Astrocyte (in vitro differentiated cells and primary cell): ENCODE results near the gene RTN4RL2. TPM values are rescaled to one million over a fixed set of nuclear protein-coding genes. Genes with fewer than 3 reads are reported as not detected.

Source experiments
- DNase-seq: peaks from one replicate; pipeline ENCODE4 v3.0.0-alpha.2; 2010; ENCODE audit warnings: low read depth
- FAIRE-seq: peaks from 2 replicates; lab custom pipeline; 2011; peaks lifted over from hg19 to GRCh38; lab: Jason Lieb, UNC
- H2AFZ ChIP-seq: 2 replicates; pipeline ENCODE4 v1.6.0; 2012; ENCODE audit warnings: low read depth, low read length, inconsistent platforms
- H3K27ac ChIP-seq: 2 replicates; pipeline ENCODE4 v1.5.1; 2011; ENCODE audit warnings: low read depth, low read length, inconsistent platforms
- H3K27me3 ChIP-seq: 2 replicates; pipeline ENCODE4 v1.6.0; 2011; ENCODE audit warnings: low read length, inconsistent platforms; ENCODE audit not compliant: insufficient read depth
- H3K36me3 ChIP-seq: 2 replicates; pipeline ENCODE4 v1.5.1; 2011; ENCODE audit warnings: low read length, inconsistent platforms; ENCODE audit not compliant: insufficient read depth
- H3K4me1 ChIP-seq: 2 replicates; pipeline ENCODE4 v1.5.1; 2011; ENCODE audit warnings: low read length, inconsistent platforms; ENCODE audit not compliant: insufficient read depth
- H3K4me2 ChIP-seq: 2 replicates; pipeline ENCODE4 v1.6.0; 2012; ENCODE audit warnings: low read length, inconsistent platforms
- H3K4me3 ChIP-seq: 2 replicates; pipeline ENCODE4 v1.5.1; 2011; ENCODE audit warnings: low read depth, mild to moderate bottlenecking, low read length, inconsistent platforms; ENCODE audit not compliant: insufficient read depth
- H3K79me2 ChIP-seq: 2 replicates; pipeline ENCODE4 v1.6.0; 2012; ENCODE audit warnings: mild to moderate bottlenecking, low read length, inconsistent platforms; ENCODE audit not compliant: insufficient read depth
- H3K9ac ChIP-seq: 2 replicates; pipeline ENCODE4 v1.6.0; 2012; ENCODE audit warnings: mild to moderate bottlenecking, low read length, inconsistent platforms
- H3K9me3 ChIP-seq: 2 replicates; pipeline ENCODE4 v1.5.1; 2012; ENCODE audit warnings: low read depth, mild to moderate bottlenecking, low read length, inconsistent platforms; ENCODE audit not compliant: insufficient read depth
- H4K20me1 ChIP-seq: 2 replicates; pipeline ENCODE4 v1.6.0; 2012; ENCODE audit warnings: low read length, inconsistent platforms; ENCODE audit not compliant: insufficient read depth
- H3K27ac Mint-ChIP-seq: one replicate; pipeline ENCODE4 v1.8.0; 2021; ENCODE audit warnings: mild to moderate bottlenecking, mixed read lengths; ENCODE audit not compliant: unreplicated experiment
- H3K27me3 Mint-ChIP-seq: one replicate; pipeline ENCODE4 v1.8.0; 2021; ENCODE audit warnings: low read depth, mixed read lengths; ENCODE audit not compliant: unreplicated experiment
- H3K36me3 Mint-ChIP-seq: one replicate; pipeline ENCODE4 v1.8.0; 2021; ENCODE audit warnings: low read depth, mixed read lengths; ENCODE audit not compliant: unreplicated experiment
- H3K4me1 Mint-ChIP-seq: one replicate; pipeline ENCODE4 v1.8.0; 2021; ENCODE audit warnings: low read depth, mixed read lengths; ENCODE audit not compliant: unreplicated experiment
- H3K4me3 Mint-ChIP-seq: one replicate; pipeline ENCODE4 v1.8.0; 2021; ENCODE audit warnings: mild to moderate bottlenecking, moderate library complexity, mixed read lengths; ENCODE audit not compliant: unreplicated experiment
- H3K9me3 Mint-ChIP-seq: one replicate; pipeline ENCODE4 v1.8.0; 2021; ENCODE audit warnings: mild to moderate bottlenecking, mixed read lengths; ENCODE audit not compliant: unreplicated experiment
- EZH2 ChIP-seq: IDR thresholded peaks from 2 replicates; pipeline ENCODE4 v1.6.1; 2012; ENCODE audit warnings: mild to moderate bottlenecking, low read length, inconsistent platforms; ENCODE audit not compliant: insufficient read depth
- total RNA-seq: library from RNA; stranded (reverse); gene quantifications from 2 replicates; pipeline ENCODE4 v1.2.1, GENCODE V29; 2021
- TF ChIP-seq, protein P1 (sequence below): IDR thresholded peaks from 2 replicates; pipeline ENCODE4 v1.5.1; 2011; ENCODE audit warnings: low read depth, mild to moderate bottlenecking, inconsistent platforms, low read length, moderate library complexity; ENCODE audit not compliant: insufficient read depth

Gene RTN4RL2
- total RNA-seq, 1 donor from 2014 or later, result 0.50 TPM

GRCh38 chr11:57482782-57483561 is 22.6 kb downstream of the RTN4RL2 start:
- Histone ChIP-seq H3K36me3 (no peaks in the 10 kb centered on the region), H3K9ac (no peak overlapping the region), H3K4me1 (peaks cover 7% of the 10 kb centered on the region), H2AFZ (peak overlapping the region; percentile 69), H3K4me2 (peak overlapping the region; percentile 84), H3K27ac (no peak overlapping the region), H3K4me3 (no peak overlapping the region), H4K20me1 (no peaks in the 10 kb centered on the region), H3K79me2 (no peaks in the 10 kb centered on the region), H3K27me3 (peaks cover 44% of the 10 kb centered on the region), H3K9me3 (no peaks in the 10 kb centered on the region)
- DNase-seq (no peak), FAIRE-seq (no peak)
- Mint-ChIP-seq H3K9me3 (peaks cover 4% of the 10 kb centered on the region), H3K27me3 (peaks cover 65% of the 10 kb centered on the region), H3K36me3 (peaks cover 5% of the 10 kb centered on the region), H3K4me3 (peak overlapping the region; percentile 67), H3K27ac (no peak overlapping the region), H3K4me1 (peaks cover under 1% of the 10 kb centered on the region)
- TF ChIP-seq, protein P1, sequence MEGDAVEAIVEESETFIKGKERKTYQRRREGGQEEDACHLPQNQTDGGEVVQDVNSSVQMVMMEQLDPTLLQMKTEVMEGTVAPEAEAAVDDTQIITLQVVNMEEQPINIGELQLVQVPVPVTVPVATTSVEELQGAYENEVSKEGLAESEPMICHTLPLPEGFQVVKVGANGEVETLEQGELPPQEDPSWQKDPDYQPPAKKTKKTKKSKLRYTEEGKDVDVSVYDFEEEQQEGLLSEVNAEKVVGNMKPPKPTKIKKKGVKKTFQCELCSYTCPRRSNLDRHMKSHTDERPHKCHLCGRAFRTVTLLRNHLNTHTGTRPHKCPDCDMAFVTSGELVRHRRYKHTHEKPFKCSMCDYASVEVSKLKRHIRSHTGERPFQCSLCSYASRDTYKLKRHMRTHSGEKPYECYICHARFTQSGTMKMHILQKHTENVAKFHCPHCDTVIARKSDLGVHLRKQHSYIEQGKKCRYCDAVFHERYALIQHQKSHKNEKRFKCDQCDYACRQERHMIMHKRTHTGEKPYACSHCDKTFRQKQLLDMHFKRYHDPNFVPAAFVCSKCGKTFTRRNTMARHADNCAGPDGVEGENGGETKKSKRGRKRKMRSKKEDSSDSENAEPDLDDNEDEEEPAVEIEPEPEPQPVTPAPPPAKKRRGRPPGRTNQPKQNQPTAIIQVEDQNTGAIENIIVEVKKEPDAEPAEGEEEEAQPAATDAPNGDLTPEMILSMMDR, result peak; percentile 44
- TF ChIP-seq EZH2, result peak; percentile 55

- H3K9me3 Mint-ChIP-seq, result peaks cover 4% of the 10 kb centered on the region
- no peak overlapping the region for H3K27ac ChIP-seq
- FAIRE-seq (no peak), DNase-seq (no peak)
- peak overlapping the region; percentile 67 for H3K4me3 Mint-ChIP-seq
- H3K4me1 ChIP-seq, result peaks cover 7% of the 10 kb centered on the region
- H3K9ac ChIP-seq, result no peak overlapping the region
- no peaks in the 10 kb centered on the region for H3K79me2 ChIP-seq
- H3K36me3 ChIP-seq, result no peaks in the 10 kb centered on the region
- peak overlapping the region; percentile 84 for H3K4me2 ChIP-seq
- H3K27ac Mint-ChIP-seq, result no peak overlapping the region
- H2AFZ ChIP-seq, result peak overlapping the region; percentile 69
- TF ChIP-seq, protein P1, result no peak
- peaks cover 5% of the 10 kb centered on the region for H3K36me3 Mint-ChIP-seq
- H3K9me3 ChIP-seq, result no peaks in the 10 kb centered on the region
- no peak overlapping the region for H3K4me3 ChIP-seq
- peaks cover 39% of the 10 kb centered on the region for H3K27me3 ChIP-seq
- peaks cover 65% of the 10 kb centered on the region for H3K27me3 Mint-ChIP-seq
- peaks cover 2% of the 10 kb centered on the region for H3K4me1 Mint-ChIP-seq
- no peaks in the 10 kb centered on the region for H4K20me1 ChIP-seq
Measured at GRCh38 chr11:57483562-57483918, 23.2 kb downstream of the RTN4RL2 start.

- Histone ChIP-seq H3K4me3 (no peak overlapping the region), H3K9ac (no peak overlapping the region), H3K27ac (no peak overlapping the region), H3K4me2 (no peak overlapping the region), H2AFZ (no peak overlapping the region), H3K9me3 (no peaks in the 10 kb centered on the region), H3K36me3 (no peaks in the 10 kb centered on the region), H4K20me1 (no peaks in the 10 kb centered on the region), H3K27me3 (peaks cover 38% of the 10 kb centered on the region), H3K79me2 (no peaks in the 10 kb centered on the region), H3K4me1 (peaks cover 7% of the 10 kb centered on the region)
- Mint-ChIP-seq H3K27ac (no peak overlapping the region), H3K4me3 (no peak overlapping the region), H3K4me1 (peaks cover 2% of the 10 kb centered on the region), H3K27me3 (peaks cover 64% of the 10 kb centered on the region), H3K9me3 (peaks cover 4% of the 10 kb centered on the region), H3K36me3 (peaks cover 8% of the 10 kb centered on the region)
- DNase-seq, result no peak
- TF ChIP-seq, protein P1, result no peak
- TF ChIP-seq EZH2, result no peak
- FAIRE-seq, result no peak
Measured at GRCh38 chr11:57484141-57484710, 23.9 kb downstream of the RTN4RL2 start.
